Trophoblast cell (in vitro differentiated cells and primary cell): Measurements from ENCODE around the gene KRT76.

Experiments
- DNase-seq, 2 donors: peaks; one replicate each; pipeline ENCODE4 v3.0.0-alpha.2; 2016
- H2AFZ ChIP-seq: 2 replicates; pipeline ENCODE4 v1.6.1; 2013; ENCODE audit warnings: low read length, moderate library complexity, mild to moderate bottlenecking; ENCODE audit not compliant: insufficient read depth, poor library complexity
- H2AK5ac ChIP-seq: 2 replicates; pipeline ENCODE4 v1.6.1; 2013; ENCODE audit warnings: mild to moderate bottlenecking, low read length
- H2BK120ac ChIP-seq: 2 replicates; pipeline ENCODE4 v1.6.1; 2013; ENCODE audit warnings: low read length, mild to moderate bottlenecking, moderate library complexity; ENCODE audit not compliant: insufficient read depth, poor library complexity
- H2BK12ac ChIP-seq: 2 replicates; pipeline ENCODE4 v1.6.1; 2013; ENCODE audit warnings: mild to moderate bottlenecking, low read length, moderate library complexity
- H2BK5ac ChIP-seq: 2 replicates; pipeline ENCODE4 v1.6.1; 2013; ENCODE audit warnings: low read length, low read depth, moderate library complexity, mild to moderate bottlenecking; ENCODE audit not compliant: poor library complexity
- H3K14ac ChIP-seq: 2 replicates; pipeline ENCODE4 v1.6.1; 2013; ENCODE audit warnings: mild to moderate bottlenecking, low read length
- H3K18ac ChIP-seq: 2 replicates; pipeline ENCODE4 v1.6.1; 2013; ENCODE audit warnings: mild to moderate bottlenecking, low read length
- H3K23ac ChIP-seq: 2 replicates; pipeline ENCODE4 v1.6.1; 2013; ENCODE audit warnings: low read length
- H3K27ac ChIP-seq: 2 replicates; pipeline ENCODE4 v1.5.1; 2013; ENCODE audit warnings: low read depth, mild to moderate bottlenecking, inconsistent platforms, low read length, moderate library complexity
- H3K27me3 ChIP-seq: 2 replicates; pipeline ENCODE4 v1.6.1; 2013; ENCODE audit warnings: inconsistent platforms, mild to moderate bottlenecking, low read length, moderate library complexity; ENCODE audit not compliant: insufficient read depth
- H3K36me3 ChIP-seq, 2 experiments: 1 replicate in 1 of 2; 2 replicates in 1 of 2; pipeline ENCODE4 v1.6.1; 2013; ENCODE audit warnings: low read length in 2 of 2, mild to moderate bottlenecking in 2 of 2, moderate library complexity in 1 of 2; ENCODE audit not compliant: insufficient read depth in 2 of 2, control insufficient read depth in 1 of 2
- H3K4ac ChIP-seq: 2 replicates; pipeline ENCODE4 v1.6.1; 2013; ENCODE audit warnings: low read depth, mild to moderate bottlenecking, low read length, moderate library complexity
- H3K4me1 ChIP-seq, 2 experiments: 1 replicate in 1 of 2; 2 replicates in 1 of 2; pipeline ENCODE4 v1.6.1; 2013; ENCODE audit warnings: low read length in 2 of 2, mild to moderate bottlenecking in 2 of 2, moderate library complexity in 1 of 2; ENCODE audit not compliant: insufficient read depth in 2 of 2, control insufficient read depth in 1 of 2
- H3K4me2 ChIP-seq: 2 replicates; pipeline ENCODE4 v1.6.1; 2013; ENCODE audit warnings: inconsistent platforms, mild to moderate bottlenecking, low read length, moderate library complexity
- H3K4me3 ChIP-seq: 2 replicates; pipeline ENCODE4 v1.5.1; 2013; ENCODE audit warnings: mild to moderate bottlenecking, low read depth, low read length, inconsistent platforms
- H3K79me1 ChIP-seq: one replicate; pipeline ENCODE4 v1.6.1; 2013; ENCODE audit warnings: low read length
- H3K79me2 ChIP-seq: 2 replicates; pipeline ENCODE4 v1.6.1; 2013; ENCODE audit warnings: low read length, mild to moderate bottlenecking; ENCODE audit not compliant: control insufficient read depth, insufficient read depth, poor library complexity
- H3K9ac ChIP-seq: 2 replicates; pipeline ENCODE4 v1.6.1; 2013; ENCODE audit warnings: mild to moderate bottlenecking, low read length
- H3K9me3 ChIP-seq: 2 replicates; pipeline ENCODE4 v1.6.1; 2013; ENCODE audit warnings: low read depth, mild to moderate bottlenecking, control low read depth, inconsistent platforms, low read length; ENCODE audit not compliant: insufficient read depth
- H4K12ac ChIP-seq: 2 replicates; pipeline ENCODE4 v1.6.1; 2013; ENCODE audit warnings: low read depth, mild to moderate bottlenecking, low read length, moderate library complexity
- H4K8ac ChIP-seq: 2 replicates; pipeline ENCODE4 v1.6.1; 2013; ENCODE audit warnings: low read depth, mild to moderate bottlenecking, low read length, moderate library complexity
- H4K91ac ChIP-seq: one replicate; pipeline ENCODE4 v1.6.1; 2013; ENCODE audit warnings: low read depth, mild to moderate bottlenecking, low read length, moderate library complexity
- WGBS: extraction: QIAGEN DNeasy Blood & Tissue Kit; methylation state at CpG from one replicate; pipeline ENCODE4 v1.1.7; 2013; ENCODE audit warnings: missing lambda C conversion rate; ENCODE audit not compliant: insufficient read length, insufficient coverage; ENCODE audit errors: extremely low coverage; 5-methylcytosine and 5-hydroxymethylcytosine counted together

Gene KRT76

DNA sequence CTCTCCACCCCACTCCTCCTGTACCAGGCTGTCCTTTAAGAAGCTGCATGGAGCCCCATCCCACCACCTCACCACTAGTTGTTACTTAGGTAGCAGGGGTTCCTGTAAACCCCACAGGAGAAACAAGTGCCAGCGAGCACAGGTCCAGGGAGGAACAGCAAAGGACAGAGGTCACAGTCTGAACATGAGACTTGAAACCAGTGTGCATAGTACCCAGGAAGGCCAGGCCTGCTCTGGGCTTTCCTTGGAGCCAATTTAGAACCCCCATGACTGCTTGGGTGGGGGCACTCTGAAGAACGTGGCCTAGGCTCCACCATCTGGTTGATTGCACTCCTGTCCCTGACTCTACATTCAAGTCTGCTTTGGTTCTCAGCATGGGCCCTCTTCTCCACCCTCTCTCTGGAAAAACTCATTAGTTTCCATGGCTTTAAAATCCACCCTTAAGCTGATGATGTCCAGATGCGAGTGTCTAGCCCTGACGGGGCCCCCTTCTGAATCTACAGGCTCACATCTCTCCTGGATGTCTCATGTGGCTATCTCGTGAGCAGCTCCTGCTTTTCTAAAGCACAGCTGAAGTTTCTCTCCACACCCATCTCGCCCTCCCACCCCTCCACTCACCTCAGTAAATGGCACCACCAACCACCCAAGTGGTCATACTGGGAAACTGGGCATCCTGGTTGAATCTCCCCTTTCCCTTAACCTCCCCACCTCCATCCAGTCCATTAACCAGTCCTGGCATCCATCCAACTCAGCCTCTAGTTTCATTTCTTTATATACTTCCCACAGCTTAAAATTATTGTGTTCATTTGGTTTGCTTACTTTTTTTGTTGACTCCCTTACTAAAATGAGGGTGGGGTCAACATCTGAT lies 10.4 kb upstream of the KRT76 start:
- Histone ChIP-seq H4K91ac (no peak overlapping the region), H3K79me2 (no peaks in the 10 kb centered on the region), H2AFZ (no peak overlapping the region), H3K36me3 (no peaks in the 10 kb centered on the region), H3K9ac (no peak overlapping the region), H3K18ac (no peak overlapping the region), H3K4me2 (no peak overlapping the region), H3K4me3 (no peak overlapping the region), H3K27me3 (no peaks in the 10 kb centered on the region), H2BK5ac (no peak overlapping the region), H2AK5ac (no peak overlapping the region), H3K27ac (no peak overlapping the region), H3K23ac (no peak overlapping the region), H4K8ac (no peak overlapping the region), H3K4me1 (no peaks in the 10 kb centered on the region), H3K4ac (no peak overlapping the region), H3K14ac (no peak overlapping the region), H4K12ac (no peak overlapping the region), H3K79me1 (no peaks in the 10 kb centered on the region), H2BK120ac (no peak overlapping the region), H3K9me3 (no peaks in the 10 kb centered on the region), H2BK12ac (no peak overlapping the region)
- WGBS = no CpG with 5 or more reads among the region's 6 CpGs
- no peak for DNase-seq

DNA sequence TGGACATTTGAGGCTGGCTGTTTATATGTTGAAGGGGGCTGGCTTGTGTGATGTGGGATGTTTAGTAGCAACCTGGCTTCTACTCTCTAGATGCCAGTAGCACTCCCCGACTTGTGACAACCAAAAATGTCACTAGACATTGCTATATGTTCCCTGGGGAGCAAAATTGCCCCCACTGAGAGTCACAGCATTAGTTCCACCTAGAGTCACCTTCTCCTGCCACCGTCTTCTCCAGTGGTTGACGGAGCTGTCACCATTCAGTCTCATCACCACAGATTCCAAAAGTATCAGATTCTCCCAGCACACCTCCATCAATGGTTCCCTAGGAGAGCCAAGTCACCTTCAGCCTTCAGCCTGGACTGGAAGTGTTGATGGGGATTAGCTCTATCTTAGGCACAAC lies 7.8 kb upstream of the KRT76 start:
- Histone ChIP-seq H2AFZ (no peak overlapping the region), H3K4me1 (no peaks in the 10 kb centered on the region), H3K79me1 (no peaks in the 10 kb centered on the region), H3K36me3 (no peaks in the 10 kb centered on the region), H3K18ac (no peak overlapping the region), H3K27me3 (peaks cover 4% of the 10 kb centered on the region), H3K4ac (no peak overlapping the region), H3K14ac (no peak overlapping the region), H3K23ac (no peak overlapping the region), H2BK120ac (no peak overlapping the region), H2BK12ac (no peak overlapping the region), H3K9me3 (peaks cover under 1% of the 10 kb centered on the region), H2BK5ac (no peak overlapping the region), H3K9ac (no peak overlapping the region), H3K27ac (no peak overlapping the region), H4K91ac (no peak overlapping the region), H2AK5ac (no peak overlapping the region), H3K4me2 (no peak overlapping the region), H4K12ac (no peak overlapping the region), H3K79me2 (no peaks in the 10 kb centered on the region), H4K8ac (no peak overlapping the region), H3K4me3 (no peak overlapping the region)
- WGBS = no CpG with 5 or more reads among the region's 3 CpGs
- no peak for DNase-seq

DNA sequence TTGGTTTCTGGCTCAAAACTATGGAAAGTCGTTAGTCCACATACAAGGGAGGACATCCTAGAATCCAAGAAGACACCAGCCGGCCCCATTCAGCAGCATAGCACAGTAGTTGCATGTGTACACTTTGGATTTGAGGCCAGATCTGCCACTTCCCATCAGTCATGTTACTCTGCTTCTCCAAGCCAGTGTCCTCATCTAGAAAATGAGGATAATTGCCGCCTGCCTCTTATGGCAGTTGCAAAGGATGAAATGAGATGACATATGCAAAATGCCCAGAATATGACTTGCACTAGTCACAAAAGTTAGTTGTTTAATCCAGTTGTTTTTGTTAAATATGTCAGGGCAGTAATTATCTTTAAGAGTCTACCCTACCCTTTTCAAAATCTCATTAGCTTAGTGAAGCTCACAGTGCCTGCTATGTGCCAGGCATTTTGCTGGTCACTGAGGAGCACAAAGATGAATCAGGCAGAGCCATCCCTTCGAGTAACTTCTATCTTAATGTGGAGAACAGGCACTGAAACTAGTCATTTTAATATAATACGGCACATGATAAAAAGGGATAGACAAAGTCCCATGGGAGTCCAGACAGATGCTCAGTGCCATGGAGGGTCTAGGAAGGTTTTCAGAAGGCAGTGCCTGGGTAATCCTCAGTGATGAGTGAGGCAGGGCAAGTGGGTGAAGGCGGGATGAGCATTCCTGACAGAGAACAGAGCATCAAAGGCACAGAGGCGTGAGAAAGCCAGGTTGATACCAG lies 6.6 kb upstream of the KRT76 start:
- no peaks in the 10 kb centered on the region for H3K79me1 ChIP-seq
- H3K4me3 ChIP-seq = no peak overlapping the region
- H3K9me3 ChIP-seq = peaks cover 2% of the 10 kb centered on the region
- no peak overlapping the region for H4K8ac ChIP-seq
- no peak overlapping the region for H2AFZ ChIP-seq
- no peaks in the 10 kb centered on the region for H3K79me2 ChIP-seq
- no peak overlapping the region for H4K91ac ChIP-seq
- no peak for DNase-seq
- no peak overlapping the region for H3K27ac ChIP-seq
- no peak overlapping the region for H4K12ac ChIP-seq
- no CpG with 5 or more reads among the region's 7 CpGs for WGBS
- no peak overlapping the region for H2BK5ac ChIP-seq
- no peaks in the 10 kb centered on the region for H3K36me3 ChIP-seq
- no peak overlapping the region for H3K23ac ChIP-seq
- no peak overlapping the region for H3K14ac ChIP-seq
- no peaks in the 10 kb centered on the region for H3K4me1 ChIP-seq
- H3K4me2 ChIP-seq = no peak overlapping the region
- H3K27me3 ChIP-seq = peaks cover 4% of the 10 kb centered on the region
- H3K18ac ChIP-seq = no peak overlapping the region
- H2BK120ac ChIP-seq = no peak overlapping the region
- H3K4ac ChIP-seq = no peak overlapping the region
- H2AK5ac ChIP-seq = no peak overlapping the region
- H3K9ac ChIP-seq = no peak overlapping the region
- no peak overlapping the region for H2BK12ac ChIP-seq

- Histone ChIP-seq H4K12ac (no peak overlapping the region), H3K36me3 (no peaks in the 10 kb centered on the region), H2AK5ac (no peak overlapping the region), H3K27me3 (peaks cover 4% of the 10 kb centered on the region), H3K9me3 (peaks cover 2% of the 10 kb centered on the region), H2BK120ac (no peak overlapping the region), H3K79me1 (no peaks in the 10 kb centered on the region), H3K4ac (no peak overlapping the region), H3K4me2 (no peak overlapping the region), H4K91ac (no peak overlapping the region), H3K14ac (no peak overlapping the region), H2BK5ac (no peak overlapping the region), H3K4me3 (no peak overlapping the region), H2BK12ac (no peak overlapping the region), H2AFZ (no peak overlapping the region), H3K18ac (no peak overlapping the region), H4K8ac (no peak overlapping the region), H3K23ac (no peak overlapping the region), H3K9ac (no peak overlapping the region), H3K27ac (no peak overlapping the region), H3K4me1 (no peaks in the 10 kb centered on the region), H3K79me2 (no peaks in the 10 kb centered on the region)
- no CpG with 5 or more reads among the region's 4 CpGs for WGBS
- no peak for DNase-seq
These were observed 5.4 kb upstream of the KRT76 start for GRCh38 chr12:52782502-52782901.
